MM.1S (cell line): ENCODE results near the gene FGD4.

ENCODE experiments used
- CTCF ChIP-seq: fragments of 300-600 bp; sonication (generic); IDR thresholded peaks from 2 replicates; pipeline ENCODE4 v1.5.1; 2016; ENCODE audit warnings: antibody characterized with exemption, low read length, mixed read lengths
- EZH2 ChIP-seq: fragments of 300-600 bp; sonication (generic); optimal IDR thresholded peaks from 2 replicates; pipeline ENCODE3; 2017; ENCODE audit warnings: low read depth, mild to moderate bottlenecking, antibody characterized with exemption, low read length, mixed read lengths
- EZH2phosphoT487 ChIP-seq: fragments of 300-600 bp; sonication (generic); IDR thresholded peaks from 2 replicates; pipeline ENCODE4 v1.6.1; 2018; ENCODE audit warnings: antibody characterized with exemption, low read length

GRCh38 chr12:32357601-32358249, 41.6 kb upstream of the FGD4 start:
- TF ChIP-seq CTCF, result no peak
- no peak for TF ChIP-seq EZH2phosphoT487
- TF ChIP-seq EZH2, result no peak
